IMR-90 (cell line): ENCODE measurements around the gene GRIN2D. TPM values are rescaled to one million over a fixed set of nuclear protein-coding genes. Genes with fewer than 3 reads are reported as not detected.

Source experiments
- ATAC-seq: fragments of 200-7000 bp; cut with Tn5 transposase; 2 replicates; pipeline ENCODE4 v1.9.1; 2020; ENCODE audit warnings: low read depth, mild to moderate bottlenecking, moderate library complexity
- BruUV-seq: library from RNA; stranded (reverse); fragments of 400-500 nt; replicated peaks from 2 replicates; lab custom pipeline; 2021; lab: Mats Ljungman, UMichigan
- CTCF ChIA-PET: fragments of 300-600 bp; formaldehyde crosslinking; extraction: SDS; loops from one replicate; lab custom pipeline; 2021; ENCODE audit warnings: antibody characterized with exemption; lab: Yijun Ruan, JAX
- POLR2A ChIA-PET: fragments of 300-600 bp; sonication (Branson Sonifier 250); formaldehyde crosslinking; loops from one replicate; lab custom pipeline; 2022; ENCODE audit warnings: antibody characterized with exemption; ENCODE audit not compliant: unreplicated experiment; lab: Charles Lee
- DNase-seq: peaks from one replicate; pipeline ENCODE4 v3.0.0; 2013
- H2AFZ ChIP-seq: replicated peaks from 2 replicates; pipeline ENCODE3; 2013; ENCODE audit warnings: low read length, mild to moderate bottlenecking; ENCODE audit not compliant: poor library complexity
- H2AK5ac ChIP-seq: 2 replicates; pipeline ENCODE4 v1.6.1; 2013; ENCODE audit warnings: low read depth, low read length, inconsistent platforms
- H2AK9ac ChIP-seq: replicated peaks from 2 replicates; pipeline ENCODE3; 2013; ENCODE audit warnings: mild to moderate bottlenecking, low read depth, low read length, moderate library complexity; ENCODE audit not compliant: poor library complexity
- H2BK120ac ChIP-seq: 2 replicates; pipeline ENCODE4 v1.6.1; 2013; ENCODE audit warnings: low read depth, low read length, inconsistent platforms
- H2BK15ac ChIP-seq: 3 replicates; pipeline ENCODE4 v1.6.1; 2013; ENCODE audit warnings: low read depth, low read length, inconsistent platforms
- H2BK20ac ChIP-seq: 2 replicates; pipeline ENCODE4 v1.6.1; 2013; ENCODE audit warnings: low read depth, mild to moderate bottlenecking, inconsistent platforms, low read length, moderate library complexity
- H2BK5ac ChIP-seq: 2 replicates; pipeline ENCODE4 v1.6.1; 2013; ENCODE audit warnings: mild to moderate bottlenecking, low read depth, low read length, inconsistent platforms; ENCODE audit not compliant: poor library complexity, severe bottlenecking
- H3K14ac ChIP-seq: replicated peaks from 2 replicates; pipeline ENCODE4 v1.6.1; 2013; ENCODE audit warnings: low read depth, low read length, inconsistent platforms
- H3K18ac ChIP-seq: 2 replicates; pipeline ENCODE4 v1.6.1; 2013; ENCODE audit warnings: low read depth, low read length, control low read depth
- H3K23ac ChIP-seq: 2 replicates; pipeline ENCODE4 v1.6.1; 2013; ENCODE audit warnings: low read depth, low read length, inconsistent platforms
- H3K27ac ChIP-seq: 2 replicates; pipeline ENCODE4 v1.5.1; 2013; ENCODE audit warnings: mild to moderate bottlenecking, control low read depth, low read length; ENCODE audit not compliant: insufficient read depth
- H3K27me3 ChIP-seq: 2 replicates; pipeline ENCODE4 v1.6.1; 2013; ENCODE audit warnings: low read length; ENCODE audit not compliant: control insufficient read depth, insufficient read depth
- H3K36me3 ChIP-seq: 2 replicates; pipeline ENCODE4 v1.6.1; 2013; ENCODE audit warnings: low read length, mixed read lengths; ENCODE audit not compliant: control insufficient read depth, insufficient read depth
- H3K4ac ChIP-seq: 2 replicates; pipeline ENCODE4 v1.6.1; 2013; ENCODE audit warnings: low read depth, low read length, inconsistent platforms
- H3K4me1 ChIP-seq: 2 replicates; pipeline ENCODE4 v1.6.1; 2013; ENCODE audit warnings: low read length, mixed read lengths; ENCODE audit not compliant: control insufficient read depth, insufficient read depth
- H3K4me2 ChIP-seq: 2 replicates; pipeline ENCODE4 v1.6.1; 2013; ENCODE audit warnings: low read depth, mild to moderate bottlenecking, control low read depth, low read length, moderate library complexity
- H3K4me3 ChIP-seq: 2 replicates; pipeline ENCODE4 v1.5.1; 2013; ENCODE audit warnings: low read depth, mild to moderate bottlenecking, control low read depth, low read length, moderate library complexity; ENCODE audit not compliant: insufficient read depth
- H3K56ac ChIP-seq: 2 replicates; pipeline ENCODE4 v1.6.1; 2013; ENCODE audit warnings: low read length, inconsistent platforms; ENCODE audit not compliant: insufficient read depth; ENCODE audit errors: extremely low read depth
- H3K79me1 ChIP-seq, 2 experiments: 2 replicates each; pipeline ENCODE4 v1.6.1; 2013; ENCODE audit warnings: low read length in 2 of 2, inconsistent platforms in 1 of 2, low read depth in 1 of 2
- H3K9ac ChIP-seq: 2 replicates; pipeline ENCODE4 v1.6.1; 2013; ENCODE audit warnings: low read depth, low read length, control low read depth
- H3K9me1 ChIP-seq: 2 replicates; pipeline ENCODE4 v1.6.1; 2013; ENCODE audit warnings: low read length, inconsistent platforms; ENCODE audit not compliant: insufficient read depth
- H3K9me3 ChIP-seq: 2 replicates; pipeline ENCODE4 v1.6.1; 2013; ENCODE audit warnings: low read length; ENCODE audit not compliant: control insufficient read depth, insufficient read depth
- H4K20me1 ChIP-seq: 2 replicates; pipeline ENCODE4 v1.6.1; 2013; ENCODE audit warnings: low read length, inconsistent platforms; ENCODE audit not compliant: insufficient read depth
- H4K5ac ChIP-seq: 2 replicates; pipeline ENCODE4 v1.6.1; 2013; ENCODE audit warnings: mild to moderate bottlenecking, low read depth, low read length, control low read depth
- H4K8ac ChIP-seq, 2 experiments: 2 replicates each; pipeline ENCODE4 v1.6.1; 2013; ENCODE audit warnings: low read depth in 2 of 2, low read length in 2 of 2, control low read depth in 1 of 2, inconsistent platforms in 1 of 2
- H4K91ac ChIP-seq: 2 replicates; pipeline ENCODE4 v1.6.1; 2013; ENCODE audit warnings: low read depth, low read length, inconsistent platforms; ENCODE audit not compliant: insufficient read depth
- CHD1 ChIP-seq: IDR thresholded peaks from 2 replicates; pipeline ENCODE4 v1.6.1; 2012; ENCODE audit warnings: low read depth, low read length, improper control_type of control experiment
- RAD21 ChIP-seq: IDR thresholded peaks from 2 replicates; pipeline ENCODE4 v1.6.1; 2012; ENCODE audit warnings: low read length, improper control_type of control experiment
- RFX5 ChIP-seq: IDR thresholded peaks from 2 replicates; pipeline ENCODE4 v1.8.0; 2012; ENCODE audit warnings: low read depth, mild to moderate bottlenecking, low read length, moderate library complexity
- SMC3 ChIP-seq: fragments of 150-350 bp; IDR thresholded peaks from 2 replicates; pipeline ENCODE4 v1.6.1; 2016; ENCODE audit warnings: low read depth, mild to moderate bottlenecking, antibody characterized with exemption, low read length, moderate library complexity
- WGBS, 2 experiments: methylation state at CpG; one replicate each; pipeline versions ENCODE4 v1.1.5 to v1.1.7; 2013; ENCODE audit warnings: missing lambda C conversion rate in 2 of 2; ENCODE audit not compliant: insufficient read length in 1 of 2; ENCODE audit errors: extremely low coverage in 2 of 2; 5-methylcytosine and 5-hydroxymethylcytosine counted together
- dilution Hi-C: fragments of 300-500 bp; cut with HindIII; formaldehyde crosslinking; loops from one replicate; pipeline ENCODE4 v1.14.3; 2018; ENCODE audit warnings: low sequenced_read_pairs; ENCODE audit not compliant: unreplicated experiment
- in situ Hi-C: fragments of 300-500 bp; cut with MboI; formaldehyde crosslinking; loops from 3 replicates; pipeline ENCODE4 v1.14.3; 2019; ENCODE audit warnings: low sequenced_read_pairs, inconsistent platforms, mixed read lengths
- intact Hi-C: fragments of 100-400 bp; cut with micrococcal nuclease; formaldehyde crosslinking; loops from 2 replicates; pipeline ENCODE4 v1.10.0; 2022
- polyA plus RNA-seq, 3 experiments: library from polyadenylated mRNA; depleted of rRNA; stranded (reverse); fragments of >200 nt; gene quantifications; 2 replicates each; pipeline ENCODE4 v1.2.3, GENCODE V29; 2012; ENCODE audit warnings: low replicate concordance in 1 of 3
- total RNA-seq: library from RNA; depleted of rRNA; stranded (reverse); fragments of >200 nt; gene quantifications from 2 replicates; pipeline ENCODE4 v1.2.3, GENCODE V29; 2012

The GRIN2D gene
- total and polyA plus RNA-seq, 2 of the 4 experiments (the other 2 are of a cell fraction): under 0.01 to 0.24 TPM

- CTCF ChIA-PET: interaction anchor here (0.9 to 1.5 kb wide), 2 partner anchors 10 to 18 kb away, joined by 3 to 6 read pairs; partner anchors contain the start of genes KDELR1, SYNGR4 and TMEM143
- Histone ChIP-seq H2BK5ac (no peak overlapping the region), H4K8ac (no peak overlapping the region), H3K27ac (no peak overlapping the region), H3K14ac (no peak overlapping the region), H3K4ac (no peak overlapping the region), H3K9me3 (no peaks in the 10 kb centered on the region), H3K4me1 (no peaks in the 10 kb centered on the region), H3K79me1 (no peaks in the 10 kb centered on the region), H3K4me3 (no peak overlapping the region), H3K36me3 (no peaks in the 10 kb centered on the region), H2BK15ac (no peak overlapping the region), H2AK9ac (no peak overlapping the region), H3K27me3 (peaks cover 2% of the 10 kb centered on the region; the same call in 1 of the 2 replicates), H3K18ac (no peak overlapping the region), H2BK20ac (no peak overlapping the region), H3K9ac (no peak overlapping the region), H2AFZ (no peak overlapping the region), H3K9me1 (no peaks in the 10 kb centered on the region), H3K4me2 (no peak overlapping the region), H4K91ac (no peak overlapping the region), H4K20me1 (no peaks in the 10 kb centered on the region), H3K56ac (no peak overlapping the region), H2AK5ac (no peak overlapping the region), H4K5ac (no peak overlapping the region), H3K23ac (no peak overlapping the region), H2BK120ac (no peak overlapping the region)
- POLR2A ChIA-PET: no interaction called here
- intact Hi-C loops: no loop called here
- DNase-seq (no peak), ATAC-seq (no peak)
- TF ChIP-seq RAD21 (no peak), RFX5 (no peak), SMC3 (no peak), CHD1 (no peak)
- 87% methylated on average over 4 of the region's 11 CpGs; no CpG with 5 or more reads in 1 of the 2 experiments for WGBS, 2 experiments
- BruUV-seq: no TSS peak
- dilution Hi-C loops: no loop called here
- in situ Hi-C loops: no loop called here
Measured at GRCh38 chr19:48373567-48373966, 19.9 kb upstream of the GRIN2D start.
